ENCODE measurements around the gene CER1. TPM values are rescaled to one million over a fixed set of nuclear protein-coding genes. Genes with fewer than 3 reads are reported as not detected.
"Not testable (repeated sequence)": the region's sequence is repeated elsewhere in the genome, so short reads cannot be mapped to it uniquely, and the experiment has no call there.

Gene CER1
- polyA plus RNA-seq, 1 experiment, result not detected

- Histone ChIP-seq H3K27ac (ENCODE audit: low read depth, low read length) (no peak overlapping the region), H3K4me3 (ENCODE audit: low read depth, low read length) (no peak overlapping the region), H3K9me3 (ENCODE audit: control insufficient read depth, insufficient read depth, low read length) (no peaks in the 10 kb centered on the region), H3K27me3 (ENCODE audit: control insufficient read depth, insufficient read depth, low read length) (no peaks in the 10 kb centered on the region)
- POLR2A ChIA-PET, result no interaction called here
- no peak for TF ChIP-seq CTCF (IDR thresholded peaks at IDR 0.05; ENCODE audit: low read depth, low read length)
- no peak for DNase-seq (ENCODE audit: low read depth, low spot score)
- CTCF ChIA-PET, result interaction anchor here (0.8 kb wide), 1 partner anchor 82 kb away, joined by 3 read pairs; no protein-coding TSS in a partner anchor
Measured at GRCh38 chr9:14686168-14686567, 36.4 kb downstream of the CER1 start.

- H3K27ac ChIP-seq (ENCODE audit: low read depth, low read length); H3K9me3 ChIP-seq (ENCODE audit: control insufficient read depth, insufficient read depth, low read length); H3K27me3 ChIP-seq (ENCODE audit: control insufficient read depth, insufficient read depth, low read length); DNase-seq (ENCODE audit: low read depth, low spot score); H3K4me3 ChIP-seq (ENCODE audit: low read depth, low read length); POLR2A ChIA-PET: not testable (repeated sequence)
- CTCF ChIA-PET, result interaction anchor here (1.6 kb wide), 1 partner anchor 21 kb away, joined by 5 read pairs; no protein-coding TSS in a partner anchor
Measured at GRCh38 chr9:14682616-14683015, 39.9 kb downstream of the CER1 start.

GRCh38 chr9:14678776-14679175, 43.8 kb downstream of the CER1 start:
- no peak for TF ChIP-seq CTCF (IDR thresholded peaks at IDR 0.05; ENCODE audit: low read depth, low read length)
- Histone ChIP-seq H3K9me3 (ENCODE audit: control insufficient read depth, insufficient read depth, low read length) (no peaks in the 10 kb centered on the region), H3K4me3 (ENCODE audit: low read depth, low read length) (no peak overlapping the region), H3K27me3 (ENCODE audit: control insufficient read depth, insufficient read depth, low read length) (no peaks in the 10 kb centered on the region), H3K27ac (ENCODE audit: low read depth, low read length) (no peak overlapping the region)
- DNase-seq (ENCODE audit: low read depth, low spot score), result no peak
- ChIA-PET POLR2A (no interaction called here), CTCF (no interaction called here)

- ChIA-PET POLR2A (no interaction called here), CTCF (interaction anchor here (1.6 kb wide), 1 partner anchor 26 kb away, joined by 7 read pairs; no protein-coding TSS in a partner anchor)
- no peaks in the 10 kb centered on the region for H3K9me3 ChIP-seq (ENCODE audit: control insufficient read depth, insufficient read depth, low read length)
- TF ChIP-seq CTCF (IDR thresholded peaks at IDR 0.05; ENCODE audit: low read depth, low read length), result no peak
- no peak overlapping the region for H3K4me3 ChIP-seq (ENCODE audit: low read depth, low read length)
- no peak overlapping the region for H3K27ac ChIP-seq (ENCODE audit: low read depth, low read length)
- no peaks in the 10 kb centered on the region for H3K27me3 ChIP-seq (ENCODE audit: control insufficient read depth, insufficient read depth, low read length)
- no peak for DNase-seq (ENCODE audit: low read depth, low spot score)
Measured at GRCh38 chr9:14677872-14678271, 44.7 kb downstream of the CER1 start.

- Histone ChIP-seq H3K27me3 (ENCODE audit: control insufficient read depth, insufficient read depth, low read length) (no peaks in the 10 kb centered on the region), H3K27ac (ENCODE audit: low read depth, low read length) (no peak overlapping the region), H3K9me3 (ENCODE audit: control insufficient read depth, insufficient read depth, low read length) (no peaks in the 10 kb centered on the region), H3K4me3 (ENCODE audit: low read depth, low read length) (no peak overlapping the region)
- CTCF ChIA-PET, result interaction anchor here (1.6 kb wide), 1 partner anchor 25 kb away, joined by 7 read pairs; no protein-coding TSS in a partner anchor
- DNase-seq (ENCODE audit: low read depth, low spot score), result no peak
- POLR2A ChIA-PET, result no interaction called here
- no peak for TF ChIP-seq CTCF (IDR thresholded peaks at IDR 0.05; ENCODE audit: low read depth, low read length)
Measured at GRCh38 chr9:14677396-14677795, 45.1 kb downstream of the CER1 start.

GRCh38 chr9:14674630-14675029, 47.9 kb downstream of the CER1 start:
- TF ChIP-seq CTCF (IDR thresholded peaks at IDR 0.05; ENCODE audit: low read depth, low read length), result no peak
- CTCF ChIA-PET, result interaction anchor here (2.9 kb wide), 1 partner anchor 13 kb away, joined by 14 read pairs; no protein-coding TSS in a partner anchor

More at GRCh38 chr9:14674630-14675029, 47.9 kb downstream of the CER1 start:
- H3K4me3 ChIP-seq (ENCODE audit: low read depth, low read length), result no peak overlapping the region
- POLR2A ChIA-PET, result no interaction called here
- H3K9me3 ChIP-seq (ENCODE audit: control insufficient read depth, insufficient read depth, low read length), result no peaks in the 10 kb centered on the region
- no peak overlapping the region for H3K27ac ChIP-seq (ENCODE audit: low read depth, low read length)
- no peak for DNase-seq (ENCODE audit: low read depth, low spot score)
- H3K27me3 ChIP-seq (ENCODE audit: control insufficient read depth, insufficient read depth, low read length), result no peaks in the 10 kb centered on the region
